ENCODE results near the gene SINHCAF.

The SINHCAF gene

GRCh38 chr12:31339831-31340622, 14.1 kb upstream of the SINHCAF start:
- no peaks in the 10 kb centered on the region for H3K27me3 ChIP-seq (ENCODE audit: insufficient read depth, poor library complexity, severe bottlenecking)
- DNase-seq (ENCODE audit: low read depth in 1 of 2, low spot score in 1 of 2): no peak
- H3K4me3 ChIP-seq (replicated peaks; ENCODE audit: insufficient read depth, low read length): no peak overlapping the region
- H3K27ac ChIP-seq (replicated peaks): no peak overlapping the region
- TF ChIP-seq POLR2AphosphoS5 (IDR thresholded peaks at IDR 0.05; ENCODE audit: low read depth) (no peak), GABPA (IDR thresholded peaks at IDR 0.05; ENCODE audit: low read depth) (no peak), CTCF (IDR thresholded peaks at IDR 0.05; ENCODE audit: insufficient read depth, low read length) (no peak), SPI1 (IDR thresholded peaks at IDR 0.05; ENCODE audit: borderline replicate concordance, low read depth) (no peak), REST (IDR thresholded peaks at IDR 0.05; ENCODE audit: insufficient replicate concordance, low read depth) (no peak)

GRCh38 chr12:31337952-31338351, 12.0 kb upstream of the SINHCAF start:
- TF ChIP-seq SPI1 (IDR thresholded peaks at IDR 0.05; ENCODE audit: borderline replicate concordance, low read depth): no peak
- Histone ChIP-seq H3K27me3 (ENCODE audit: insufficient read depth, poor library complexity, severe bottlenecking) (no peaks in the 10 kb centered on the region), H3K27ac (replicated peaks) (no peak overlapping the region), H3K4me3 (replicated peaks; ENCODE audit: insufficient read depth, low read length) (no peak overlapping the region)
- no peak for DNase-seq (ENCODE audit: low read depth in 1 of 2, low spot score in 1 of 2)

- no peak for DNase-seq (ENCODE audit: low read depth in 1 of 2, low spot score in 1 of 2)
- no peak overlapping the region for H3K4me3 ChIP-seq (replicated peaks; ENCODE audit: insufficient read depth, low read length)
- TF ChIP-seq GABPA (IDR thresholded peaks at IDR 0.05; ENCODE audit: low read depth) (no peak), SPI1 (IDR thresholded peaks at IDR 0.05; ENCODE audit: borderline replicate concordance, low read depth) (no peak), CTCF (IDR thresholded peaks at IDR 0.05; ENCODE audit: insufficient read depth, low read length) (no peak), REST (IDR thresholded peaks at IDR 0.05; ENCODE audit: insufficient replicate concordance, low read depth) (no peak), POLR2AphosphoS5 (IDR thresholded peaks at IDR 0.05; ENCODE audit: low read depth) (no peak)
- H3K27ac ChIP-seq (replicated peaks): no peak overlapping the region
- no peaks in the 10 kb centered on the region for H3K27me3 ChIP-seq (ENCODE audit: insufficient read depth, poor library complexity, severe bottlenecking)
These were observed 5.3 kb upstream of the SINHCAF start for GRCh38 chr12:31331242-31331641.

DNA sequence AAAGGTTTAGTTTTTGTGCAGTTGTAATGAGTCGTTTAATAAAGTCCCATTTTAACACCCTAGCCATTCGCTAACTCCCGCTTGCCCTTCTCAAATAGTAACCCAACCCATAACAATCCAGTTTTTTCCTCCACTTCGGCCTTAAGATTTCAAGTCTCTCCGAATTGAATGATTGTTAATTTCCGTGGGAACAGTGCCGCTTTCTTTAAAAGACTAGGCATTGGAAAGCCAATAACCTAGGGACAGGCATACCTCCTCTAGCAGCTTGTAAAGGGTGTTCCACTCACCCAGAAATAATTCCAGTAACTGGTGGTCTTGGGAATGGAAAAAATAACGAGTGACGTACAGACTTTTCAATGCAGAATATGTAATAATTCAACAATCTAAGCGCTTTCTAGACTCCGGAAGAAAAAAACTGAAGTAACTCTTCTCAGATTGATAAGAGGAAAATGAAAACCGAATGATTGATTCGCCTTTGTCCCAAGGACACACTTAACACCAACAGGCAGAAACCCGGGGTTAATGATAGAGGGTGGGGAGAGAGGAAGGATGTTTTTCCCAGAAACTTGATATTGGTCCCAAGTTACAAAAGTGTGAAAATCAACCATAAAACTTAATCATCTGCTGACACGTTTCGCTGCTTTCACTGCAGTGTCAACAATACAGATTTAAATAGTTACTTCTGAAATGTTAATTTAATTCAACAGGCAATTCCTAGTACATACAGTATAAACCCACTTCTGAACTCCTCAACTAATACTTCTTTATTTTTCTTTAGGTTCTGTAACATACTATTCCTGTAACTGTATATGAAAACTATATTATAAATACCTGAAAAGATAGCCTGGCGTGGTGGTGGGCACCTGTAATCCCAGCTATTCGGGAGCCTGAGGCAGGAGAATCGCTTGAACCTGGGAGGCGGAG, 1.0 kb upstream of the SINHCAF start:
- Histone ChIP-seq H3K27ac (replicated peaks) (peak overlapping the region; percentile 56), H3K4me3 (replicated peaks; ENCODE audit: insufficient read depth, low read length) (no peak overlapping the region; the same call in 1 of the 2 replicates), H3K27me3 (ENCODE audit: insufficient read depth, poor library complexity, severe bottlenecking) (no peaks in the 10 kb centered on the region)
- TF ChIP-seq POLR2AphosphoS5 (IDR thresholded peaks at IDR 0.05; ENCODE audit: low read depth) (no peak), CTCF (IDR thresholded peaks at IDR 0.05; ENCODE audit: insufficient read depth, low read length) (no peak)
- no peak for DNase-seq (ENCODE audit: low read depth in 1 of 2, low spot score in 1 of 2)
